Fibroblast of skin of scalp (primary cell): Measurements from ENCODE around the gene GFI1B.
A peak's percentile ranks its signal among the peaks of the same experiment; 100 is the strongest.

Source experiments
- DNase-seq: peaks from one replicate; pipeline ENCODE4 v3.0.0-alpha.2; 2013

Gene GFI1B

DNA sequence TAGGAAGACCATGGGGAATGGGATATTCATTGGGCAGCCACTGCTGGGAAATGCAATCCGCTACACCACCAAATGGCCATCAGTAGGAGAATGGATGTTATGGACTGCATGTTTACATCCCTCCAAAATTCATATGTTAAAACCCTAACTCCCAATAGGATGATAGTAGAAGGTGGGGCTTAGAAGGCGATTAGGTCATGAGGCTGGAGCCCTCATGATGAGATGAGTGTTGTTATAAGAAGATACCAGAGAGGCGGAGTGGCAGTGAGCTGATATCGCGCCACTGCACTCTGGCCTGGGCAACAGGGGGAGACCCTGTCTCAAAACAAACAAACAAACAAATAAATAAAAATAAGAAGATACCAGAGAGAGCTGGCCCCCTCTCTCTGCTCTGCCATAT, 36.2 kb downstream of the GFI1B start:
- no peak for DNase-seq

DNA sequence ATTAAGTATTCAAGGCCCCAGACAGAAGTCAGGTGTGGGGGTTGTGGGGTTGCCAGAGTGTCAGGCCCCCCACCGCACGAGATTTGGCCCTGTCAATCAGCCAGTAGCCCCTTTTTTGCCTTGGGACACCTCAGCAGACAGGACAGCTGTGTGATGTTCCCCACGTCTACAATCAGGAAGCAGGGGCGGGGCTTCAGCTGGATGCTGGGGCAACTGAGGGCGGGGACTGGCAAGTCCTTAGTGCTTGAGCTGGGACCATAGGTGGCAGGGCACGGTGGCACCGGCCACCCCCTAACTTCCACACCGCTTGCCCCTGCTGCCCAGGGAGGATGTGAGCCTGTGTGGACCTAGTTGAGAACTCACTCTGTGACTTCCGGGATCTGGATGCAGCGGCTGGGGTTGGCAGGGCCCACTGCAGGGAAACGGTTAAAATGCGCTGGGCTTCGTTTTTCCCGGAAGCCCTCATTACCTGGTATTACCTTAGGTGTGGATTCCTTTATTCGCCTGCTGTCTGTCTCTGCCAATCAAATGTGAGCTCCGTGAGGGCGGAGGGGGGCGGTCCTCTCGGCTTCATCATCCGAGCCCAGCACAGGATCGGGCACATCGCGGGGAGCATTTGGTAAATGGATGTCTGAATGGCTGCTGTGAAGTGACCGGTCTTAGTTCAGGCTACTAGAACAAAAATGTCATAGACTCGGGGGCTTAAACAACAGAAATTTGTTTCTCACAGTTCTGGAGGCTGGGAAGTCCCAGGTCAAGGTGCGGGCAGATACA, 44.8 kb downstream of the GFI1B start:
- DNase-seq: no peak

DNA sequence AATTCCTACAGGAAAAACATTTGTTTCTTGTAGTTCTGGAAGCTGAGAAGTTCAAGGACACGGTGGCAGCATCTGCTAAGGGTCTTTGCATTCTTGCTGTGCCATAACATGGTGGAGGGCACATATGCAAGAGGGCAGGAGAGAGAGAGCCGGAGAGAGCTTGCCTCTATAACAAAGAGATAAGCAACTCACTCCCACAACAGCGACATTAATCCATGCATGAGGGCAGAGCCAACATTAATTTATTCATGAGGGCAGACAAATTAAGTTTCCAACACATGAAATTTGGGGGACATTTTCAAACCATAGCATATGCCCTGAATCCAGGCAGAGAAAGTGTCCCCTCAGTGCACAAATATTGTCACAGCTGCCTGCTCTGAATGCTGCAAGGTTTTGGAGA, 47.9 kb downstream of the GFI1B start:
- DNase-seq: no peak

DNA sequence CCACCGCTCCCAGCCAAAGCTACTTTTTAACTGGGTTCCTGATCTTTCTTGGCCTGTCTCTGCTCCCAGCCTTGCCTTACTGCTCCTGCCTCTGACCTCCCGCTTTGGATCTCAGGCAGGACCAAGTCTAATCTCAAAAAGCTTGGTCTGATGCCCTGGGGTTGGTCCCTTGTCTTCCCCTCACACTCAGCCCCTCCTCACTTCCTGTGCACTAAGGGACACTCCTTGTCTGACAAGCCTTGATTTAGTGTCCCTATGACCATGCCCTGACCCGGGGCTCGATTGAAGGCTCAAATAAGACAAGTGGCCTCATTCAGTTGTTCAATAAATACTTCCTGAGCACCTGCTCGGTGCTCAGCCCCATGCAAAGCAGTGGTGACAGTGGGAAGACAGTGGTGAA, 48.6 kb downstream of the GFI1B start:
- DNase-seq: no peak

DNA sequence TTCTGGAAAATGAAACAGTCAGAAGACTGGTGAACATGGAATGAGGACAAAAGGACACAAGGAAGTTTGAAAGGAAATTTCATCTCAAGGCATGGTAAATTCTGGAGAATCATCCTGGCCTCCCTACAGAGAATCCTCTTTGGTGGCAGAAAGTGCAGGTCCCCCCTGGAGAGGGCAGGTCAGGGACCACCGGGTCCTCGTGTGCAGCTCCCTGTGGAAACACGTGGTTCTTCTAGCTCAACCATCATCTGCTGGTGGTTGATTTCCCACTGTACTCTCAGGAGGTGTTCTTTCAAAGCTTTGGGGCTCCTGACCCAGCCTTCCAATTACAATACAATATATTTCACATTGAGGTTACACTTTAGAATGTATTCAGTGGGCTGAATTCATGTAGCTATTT, 49.7 kb downstream of the GFI1B start:
- no peak for DNase-seq

DNA sequence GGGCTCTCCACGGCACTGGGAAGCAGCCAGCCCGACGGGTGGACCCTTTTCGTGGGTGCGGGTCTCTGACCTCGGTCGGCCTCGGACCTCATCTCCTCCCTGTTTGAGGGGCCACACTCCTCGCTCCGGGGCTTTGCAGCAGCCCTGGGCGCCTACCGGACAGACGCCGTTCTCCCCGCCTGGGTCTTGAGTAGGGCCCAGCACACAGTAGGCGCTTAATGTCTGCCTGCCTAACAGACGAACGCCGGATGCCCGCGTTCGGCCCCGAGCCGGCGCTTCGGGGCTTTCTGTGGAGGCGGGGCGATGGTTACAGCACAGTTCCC, 51.5 kb downstream of the GFI1B start:
- no peak for DNase-seq

DNA sequence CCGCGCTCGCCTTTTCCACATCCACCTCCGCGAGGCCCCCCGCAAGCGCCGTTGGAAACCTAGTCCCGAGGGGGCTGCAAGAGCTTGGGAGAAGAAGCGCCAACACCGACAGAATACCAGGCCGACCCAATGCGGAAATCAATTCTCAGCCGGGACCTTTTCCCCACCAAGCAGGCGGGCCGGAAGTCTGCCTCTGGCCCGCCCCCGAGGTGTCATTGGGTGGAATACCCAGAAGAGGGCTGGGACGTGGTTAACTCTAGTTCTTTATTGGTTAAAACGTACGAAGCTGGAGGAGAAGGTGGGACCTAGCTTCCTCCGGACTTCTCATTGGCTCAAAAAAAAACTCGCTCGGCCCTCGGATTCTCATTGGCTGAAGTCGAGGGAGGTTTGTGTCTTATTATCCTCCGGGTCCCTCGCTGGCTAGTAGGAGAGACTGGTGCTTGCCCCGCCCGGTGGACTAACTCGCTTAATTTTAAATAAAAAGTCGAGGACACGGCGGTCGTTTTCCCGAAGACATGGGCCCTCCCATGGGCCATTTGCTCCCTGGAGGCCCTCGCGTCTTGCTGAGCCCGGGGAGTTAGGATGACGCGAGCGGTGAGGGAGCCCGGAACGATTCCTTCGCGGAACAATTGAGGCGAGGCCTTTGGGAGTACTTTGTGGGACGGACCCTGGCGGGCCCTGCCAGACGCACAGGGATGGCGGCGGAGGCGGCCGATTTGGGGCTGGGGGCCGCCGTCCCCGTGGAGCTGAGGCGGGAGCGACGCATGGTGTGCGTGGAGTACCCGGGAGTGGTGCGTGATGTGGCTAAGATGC, 52.0 kb downstream of the GFI1B start, which contains the start of gene GTF3C5:
GTF3C5 (plus strand) TSS at position 681 of the 813 bp plus-strand sequence; CDS start at position 696, 15 bp downstream.
- DNase-seq: peak; percentile 99

DNA sequence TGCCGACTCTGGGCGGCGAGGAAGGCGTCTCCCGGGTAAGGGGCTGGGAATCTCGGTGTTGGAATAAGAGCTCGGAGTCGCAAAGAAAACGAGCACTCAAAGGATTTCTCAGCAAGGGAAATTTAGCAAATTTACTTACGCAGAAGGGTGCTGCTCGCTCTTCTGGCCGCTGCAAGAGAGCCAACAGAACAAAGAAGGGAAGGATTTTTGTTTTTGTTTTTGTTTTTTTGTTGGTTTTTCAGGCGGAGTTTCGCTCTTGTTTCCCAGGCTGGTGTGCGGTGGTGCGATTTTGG, 52.6 kb downstream of the GFI1B start:
- no peak for DNase-seq

DNA sequence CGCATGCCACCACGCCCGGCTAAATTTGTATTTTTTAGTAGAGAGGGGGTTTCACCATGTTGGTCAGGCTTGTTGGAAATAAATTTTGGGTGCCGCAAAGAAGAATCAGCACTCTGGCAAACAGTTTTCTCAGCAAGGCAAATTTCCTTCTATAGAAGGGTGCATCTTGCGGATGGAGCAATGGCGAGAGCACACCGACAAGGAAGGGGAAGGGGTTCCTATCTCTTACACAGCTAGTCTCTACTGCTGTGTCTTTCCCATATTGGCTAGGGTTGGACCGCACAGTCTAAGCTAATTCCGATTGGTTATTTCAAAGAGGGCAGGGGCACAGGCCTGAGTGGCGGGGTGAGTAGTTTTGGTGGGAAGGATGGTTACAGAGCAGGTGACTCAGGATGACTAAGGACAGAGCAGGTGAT, 53.0 kb downstream of the GFI1B start:
- DNase-seq: no peak

DNA sequence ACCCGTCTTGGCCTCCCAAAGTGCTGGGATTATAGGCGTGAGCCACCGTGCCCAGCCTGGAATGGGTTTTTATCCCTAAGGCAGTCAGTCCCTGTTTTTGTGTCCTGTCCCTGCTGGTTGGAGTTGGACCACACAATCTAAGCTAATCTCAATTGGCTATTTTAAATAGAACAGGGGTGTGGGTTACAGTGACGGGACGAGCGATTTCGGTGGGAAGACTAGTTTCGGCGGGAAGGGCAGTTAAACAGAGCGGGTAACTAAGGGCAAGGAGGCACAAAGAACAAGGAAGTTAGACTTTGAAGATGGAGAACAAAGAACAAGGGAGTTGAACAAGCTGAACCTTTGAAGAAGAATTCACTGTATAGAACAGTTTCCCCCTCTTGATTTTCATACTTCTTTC, 53.7 kb downstream of the GFI1B start:
- DNase-seq: no peak

DNA sequence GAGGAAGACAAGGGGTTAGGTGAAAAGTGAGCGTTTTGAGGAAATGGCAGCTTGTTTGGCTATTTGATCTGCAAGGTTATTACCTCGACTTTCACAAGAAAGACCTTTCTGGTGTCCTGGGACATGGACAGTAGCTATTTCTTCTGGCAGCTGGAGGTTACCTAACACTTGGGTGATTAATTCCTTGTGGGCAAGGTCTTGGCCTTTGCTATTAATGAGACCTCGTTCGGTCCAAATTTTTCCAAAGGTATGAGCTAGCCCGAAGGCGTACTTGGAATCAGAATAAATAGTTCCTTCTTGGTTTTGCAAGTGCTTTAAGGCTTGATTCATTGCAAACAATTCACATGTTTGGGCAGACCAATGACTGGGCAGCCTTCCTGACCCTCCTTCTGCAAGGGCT, 57.2 kb downstream of the GFI1B start:
- no peak for DNase-seq

DNA sequence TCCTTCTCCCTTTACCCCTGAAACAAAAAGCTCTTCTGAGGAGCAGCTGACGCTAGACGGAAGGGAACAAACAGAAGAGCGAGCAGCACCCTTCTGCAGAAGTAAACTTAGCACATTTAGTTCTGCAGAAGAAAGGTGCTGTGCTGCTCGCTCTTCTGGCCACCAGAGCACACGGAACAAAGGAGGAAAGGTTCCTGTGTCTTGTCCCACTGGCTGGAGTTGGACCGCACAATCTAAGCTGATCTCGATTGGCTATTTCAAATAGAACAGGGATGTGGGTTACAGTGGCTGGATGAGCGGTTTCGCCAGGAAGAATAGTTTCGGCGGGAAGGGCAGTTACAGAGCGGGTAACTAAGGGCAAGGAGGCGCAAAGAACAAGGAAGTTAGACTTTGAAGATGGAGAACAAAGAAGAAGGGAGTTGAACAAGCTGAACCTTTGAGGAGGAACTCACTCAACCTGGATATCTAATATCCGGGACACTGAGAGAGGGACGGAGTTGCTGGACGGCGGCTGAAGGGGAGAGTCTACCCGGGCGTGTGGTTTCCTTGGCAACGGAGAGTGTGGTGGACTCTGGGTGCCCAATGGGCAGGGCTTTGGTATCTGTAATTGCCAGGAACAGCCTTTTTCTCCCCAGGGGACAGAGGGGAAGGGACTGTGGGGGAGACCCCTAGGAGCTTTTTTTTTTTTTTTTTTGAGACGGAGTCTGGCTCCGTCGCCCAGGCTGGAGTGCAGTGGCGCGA, 59.5 kb downstream of the GFI1B start:
- no peak for DNase-seq

DNA sequence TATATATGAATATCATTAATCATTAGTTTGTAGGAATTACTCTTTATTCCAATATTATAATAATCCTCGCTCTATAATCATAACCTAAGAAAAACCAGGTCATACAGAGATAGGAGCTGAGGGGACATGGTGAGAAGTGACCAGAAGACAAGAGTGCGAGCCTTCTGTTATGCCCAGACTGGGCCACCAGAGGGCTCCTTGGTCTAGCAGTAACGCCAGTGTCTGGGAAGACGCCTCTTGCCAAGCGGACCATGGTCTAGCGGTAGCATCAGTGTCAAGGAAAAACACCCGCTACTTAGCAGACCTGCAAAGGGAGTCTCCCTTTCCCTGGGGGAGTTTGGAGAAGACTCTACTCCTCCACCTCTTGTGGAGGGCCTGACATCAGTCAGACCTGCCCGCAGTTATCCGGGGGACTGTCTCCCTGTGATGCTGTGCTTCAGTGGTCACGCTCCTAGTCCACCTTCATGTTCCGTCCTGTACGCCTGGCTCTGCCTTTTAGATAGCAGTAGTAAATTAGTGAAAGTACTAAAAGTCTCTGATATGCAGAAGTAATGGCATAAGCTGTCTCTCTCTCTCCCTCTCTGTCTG, 62.5 kb downstream of the GFI1B start:
- DNase-seq: peak; percentile 55
